HepG2 (cell line): Measurements from ENCODE around the gene RARG. TPM values are rescaled to one million over a fixed set of nuclear protein-coding genes. Genes with fewer than 3 reads are reported as not detected.

Experiments
- CHCHD3 ChIP-seq: sonication (generic); formaldehyde crosslinking; IDR thresholded peaks from 2 replicates; pipeline ENCODE4 v1.8.0; 2022; ENCODE audit warnings: mild to moderate bottlenecking, missing genetic modification reagents, moderate library complexity
- EHMT2 ChIP-seq: fragments of 200-600 bp; sonication (generic); IDR thresholded peaks from 2 replicates; pipeline ENCODE4 v1.7.0; 2017; ENCODE audit warnings: antibody characterized with exemption, low read depth, low read length, borderline replicate concordance
- ETV6 ChIP-seq: sonication (generic); formaldehyde crosslinking; conservative IDR thresholded peaks from 2 replicates; pipeline ENCODE4 v1.4.0; 2020; ENCODE audit warnings: missing genetic modification reagents
- KMT2A ChIP-seq: sonication (generic); formaldehyde crosslinking; IDR thresholded peaks from 2 replicates; pipeline ENCODE4 v1.4.0; 2020; ENCODE audit warnings: missing genetic modification reagents
- MXI1 ChIP-seq: IDR thresholded peaks from 3 replicates; pipeline ENCODE4 v1.6.1; 2012; ENCODE audit warnings: low read depth, low read length, inconsistent platforms, borderline replicate concordance
- PHF21A ChIP-seq: sonication (generic); formaldehyde crosslinking; IDR thresholded peaks from 2 replicates; pipeline ENCODE4 v1.5.0; 2020; ENCODE audit warnings: mild to moderate bottlenecking, missing genetic modification reagents
- RBAK ChIP-seq: sonication (generic); formaldehyde crosslinking; IDR thresholded peaks from 2 replicates; pipeline ENCODE4 v1.5.1; 2020; ENCODE audit warnings: mild to moderate bottlenecking, missing genetic modification reagents
- RFX1 ChIP-seq: fragments of 450-650 bp; IDR thresholded peaks from 2 replicates; pipeline ENCODE4 v1.6.1; 2017
- SCMH1 ChIP-seq: sonication (generic); formaldehyde crosslinking; IDR thresholded peaks from 2 replicates; pipeline ENCODE4 v1.9.0; 2021; ENCODE audit warnings: missing genetic modification reagents, mild to moderate bottlenecking, borderline replicate concordance
- SMYD3 ChIP-seq: sonication (generic); formaldehyde crosslinking; IDR thresholded peaks from 2 replicates; pipeline ENCODE4 v1.8.1; 2023; ENCODE audit warnings: mild to moderate bottlenecking, missing genetic modification reagents
- SP140L ChIP-seq: sonication (generic); formaldehyde crosslinking; IDR thresholded peaks from 2 replicates; pipeline ENCODE4 v1.4.0; 2020; ENCODE audit warnings: missing genetic modification reagents, borderline replicate concordance
- WIZ ChIP-seq: sonication (generic); formaldehyde crosslinking; IDR thresholded peaks from 2 replicates; pipeline ENCODE4 v1.5.1; 2020; ENCODE audit warnings: mild to moderate bottlenecking, missing genetic modification reagents
- ZFP36L2 ChIP-seq: sonication (generic); formaldehyde crosslinking; IDR thresholded peaks from 2 replicates; pipeline ENCODE4 v1.4.0; 2020; ENCODE audit warnings: missing genetic modification reagents
- ZNF121 ChIP-seq: sonication (generic); formaldehyde crosslinking; IDR thresholded peaks from 2 replicates; pipeline ENCODE4 v1.5.0; 2020; ENCODE audit warnings: mild to moderate bottlenecking, missing genetic modification reagents
- ZNF136 ChIP-seq: sonication (generic); formaldehyde crosslinking; IDR thresholded peaks from 2 replicates; pipeline ENCODE4 v1.8.1; 2022; ENCODE audit warnings: low read depth, mild to moderate bottlenecking, moderate library complexity, missing genetic modification reagents
- ZNF234 ChIP-seq: sonication (generic); formaldehyde crosslinking; conservative IDR thresholded peaks from 2 replicates; pipeline ENCODE4 v1.5.1; 2020; ENCODE audit warnings: mild to moderate bottlenecking, missing genetic modification reagents
- ZNF512B ChIP-seq: sonication (generic); formaldehyde crosslinking; IDR thresholded peaks from 2 replicates; pipeline ENCODE4 v1.5.1; 2020; ENCODE audit warnings: missing genetic modification reagents, mild to moderate bottlenecking, borderline replicate concordance
- ZNF780A ChIP-seq: sonication (generic); formaldehyde crosslinking; IDR thresholded peaks from 2 replicates; pipeline ENCODE4 v1.8.0; 2022; ENCODE audit warnings: mild to moderate bottlenecking, missing genetic modification reagents, moderate library complexity
- ZSCAN20 ChIP-seq: sonication (generic); formaldehyde crosslinking; IDR thresholded peaks from 2 replicates; pipeline ENCODE4 v1.4.0; 2020; ENCODE audit warnings: missing genetic modification reagents, mild to moderate bottlenecking, borderline replicate concordance
- ZUFSP ChIP-seq: sonication (generic); formaldehyde crosslinking; IDR thresholded peaks from 2 replicates; pipeline ENCODE4 v1.9.0; 2021; ENCODE audit warnings: missing genetic modification reagents, mild to moderate bottlenecking, borderline replicate concordance
- polyA plus RNA-seq, 8 experiments: library from polyadenylated mRNA; depleted of rRNA in 3 of 8; stranded (reverse) in 7 of 8; unstranded in 1 of 8; fragments of >200 nt; fragmentation: Illumina TruSeq in 4 of 8; extraction: Trizol in 4 of 8; gene quantifications; 2 replicates each; pipeline versions ENCODE4 v1.2.1 to v1.2.3, GENCODE V29; 2011 to 2016; ENCODE audit warnings: low read depth in 4 of 8, missing spikeins in 1 of 8, mixed read lengths in 1 of 8; ENCODE audit not compliant: insufficient read depth in 1 of 8
- total RNA-seq, 5 experiments: library from RNA; depleted of rRNA; stranded (reverse); fragments of >200 nt; fragmentation: Illumina TruSeq; extraction: Trizol; gene quantifications; 2 replicates each; pipeline ENCODE4 v1.2.3, GENCODE V29; 2016; ENCODE audit warnings: low read depth in 1 of 5
- TF ChIP-seq, protein P1 (sequence below): sonication (generic); formaldehyde crosslinking; IDR thresholded peaks from 2 replicates; pipeline ENCODE4 v1.4.0; 2020; ENCODE audit warnings: missing genetic modification reagents, borderline replicate concordance
- TF ChIP-seq, protein P2 (sequence below): IDR thresholded peaks from 2 replicates; pipeline ENCODE4 v1.6.1; 2016; ENCODE audit warnings: missing compliant biosample characterization, missing genetic modification reagents, borderline replicate concordance

Gene RARG
- total and polyA plus RNA-seq, 2 of the 13 experiments (the other 11 are each of a cell fraction or from before 2014, with no cell fraction given): 0.77 to 1.5 TPM

DNA sequence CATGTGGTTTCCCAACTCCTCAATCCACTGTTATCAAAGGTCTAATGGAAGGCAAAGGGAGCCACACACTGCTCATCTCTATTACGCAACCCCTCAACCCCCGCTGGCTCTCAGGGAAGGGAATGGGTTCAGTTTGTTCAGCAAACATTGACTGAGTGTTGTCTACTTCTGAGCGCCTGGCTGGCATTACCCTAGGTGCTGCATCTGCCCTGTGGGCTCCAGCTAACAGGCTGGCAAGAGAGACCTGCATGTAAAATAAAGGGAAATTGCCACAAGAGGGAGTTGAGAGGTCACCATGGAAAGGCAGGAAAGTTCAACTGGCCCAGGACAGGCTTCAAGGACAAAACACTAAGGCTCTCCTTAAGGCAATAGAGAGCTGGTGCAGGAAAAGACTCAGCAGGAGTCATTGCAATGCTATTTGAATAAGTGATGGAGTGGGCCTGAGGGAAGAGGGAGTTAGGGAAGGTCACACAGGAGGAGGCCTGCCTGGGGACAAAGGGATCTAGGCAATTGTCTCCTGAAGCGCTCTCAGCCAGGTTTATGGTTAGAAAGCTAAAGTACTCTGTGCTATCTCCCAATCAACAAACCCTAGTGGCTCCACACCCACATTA is 57.0 kb downstream of the RARG start (continued):
- TF ChIP-seq MXI1 (no peak; the same call in 2 of the 3 replicates), ZNF780A (CRISPR knock-in tag) (no peak), CHCHD3 (CRISPR knock-in tag) (no peak), ETV6 (CRISPR knock-in tag) (no peak), PHF21A (CRISPR knock-in tag) (peak; percentile 87), ZNF512B (CRISPR knock-in tag) (no peak), EHMT2 (no peak), SCMH1 (CRISPR knock-in tag) (no peak), SMYD3 (CRISPR knock-in tag) (no peak), ZSCAN20 (no peak), RBAK (CRISPR knock-in tag) (no peak), ZFP36L2 (no peak), ZNF234 (no peak), KMT2A (no peak), ZNF136 (CRISPR knock-in tag) (no peak), RFX1 (no peak), ZNF121 (CRISPR knock-in tag) (no peak), SP140L (no peak), ZUFSP (no peak), WIZ (CRISPR knock-in tag) (no peak)
- TF ChIP-seq, protein P1, sequence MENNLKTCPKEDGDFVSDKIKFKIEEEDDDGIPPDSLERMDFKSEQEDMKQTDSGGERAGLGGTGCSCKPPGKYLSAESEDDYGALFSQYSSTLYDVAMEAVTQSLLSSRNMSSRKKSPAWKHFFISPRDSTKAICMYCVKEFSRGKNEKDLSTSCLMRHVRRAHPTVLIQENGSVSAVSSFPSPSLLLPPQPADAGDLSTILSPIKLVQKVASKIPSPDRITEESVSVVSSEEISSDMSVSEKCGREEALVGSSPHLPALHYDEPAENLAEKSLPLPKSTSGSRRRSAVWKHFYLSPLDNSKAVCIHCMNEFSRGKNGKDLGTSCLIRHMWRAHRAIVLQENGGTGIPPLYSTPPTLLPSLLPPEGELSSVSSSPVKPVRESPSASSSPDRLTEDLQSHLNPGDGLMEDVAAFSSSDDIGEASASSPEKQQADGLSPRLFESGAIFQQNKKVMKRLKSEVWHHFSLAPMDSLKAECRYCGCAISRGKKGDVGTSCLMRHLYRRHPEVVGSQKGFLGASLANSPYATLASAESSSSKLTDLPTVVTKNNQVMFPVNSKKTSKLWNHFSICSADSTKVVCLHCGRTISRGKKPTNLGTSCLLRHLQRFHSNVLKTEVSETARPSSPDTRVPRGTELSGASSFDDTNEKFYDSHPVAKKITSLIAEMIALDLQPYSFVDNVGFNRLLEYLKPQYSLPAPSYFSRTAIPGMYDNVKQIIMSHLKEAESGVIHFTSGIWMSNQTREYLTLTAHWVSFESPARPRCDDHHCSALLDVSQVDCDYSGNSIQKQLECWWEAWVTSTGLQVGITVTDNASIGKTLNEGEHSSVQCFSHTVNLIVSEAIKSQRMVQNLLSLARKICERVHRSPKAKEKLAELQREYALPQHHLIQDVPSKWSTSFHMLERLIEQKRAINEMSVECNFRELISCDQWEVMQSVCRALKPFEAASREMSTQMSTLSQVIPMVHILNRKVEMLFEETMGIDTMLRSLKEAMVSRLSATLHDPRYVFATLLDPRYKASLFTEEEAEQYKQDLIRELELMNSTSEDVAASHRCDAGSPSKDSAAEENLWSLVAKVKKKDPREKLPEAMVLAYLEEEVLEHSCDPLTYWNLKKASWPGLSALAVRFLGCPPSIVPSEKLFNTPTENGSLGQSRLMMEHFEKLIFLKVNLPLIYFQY (CRISPR knock-in tag): no peak
- TF ChIP-seq, protein P2, sequence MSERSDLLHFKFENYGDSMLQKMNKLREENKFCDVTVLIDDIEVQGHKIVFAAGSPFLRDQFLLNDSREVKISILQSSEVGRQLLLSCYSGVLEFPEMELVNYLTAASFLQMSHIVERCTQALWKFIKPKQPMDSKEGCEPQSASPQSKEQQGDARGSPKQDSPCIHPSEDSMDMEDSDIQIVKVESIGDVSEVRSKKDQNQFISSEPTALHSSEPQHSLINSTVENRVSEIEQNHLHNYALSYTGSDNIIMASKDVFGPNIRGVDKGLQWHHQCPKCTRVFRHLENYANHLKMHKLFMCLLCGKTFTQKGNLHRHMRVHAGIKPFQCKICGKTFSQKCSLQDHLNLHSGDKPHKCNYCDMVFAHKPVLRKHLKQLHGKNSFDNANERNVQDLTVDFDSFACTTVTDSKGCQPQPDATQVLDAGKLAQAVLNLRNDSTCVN (CRISPR knock-in tag): no peak
